AG20443 (cell line): ENCODE measurements around the gene SLC27A1.
"Not testable (repeated sequence)": the region's sequence is repeated elsewhere in the genome, so short reads cannot be mapped to it uniquely, and the experiment has no call there.

Source experiments
- DNase-seq: peaks from one replicate; pipeline ENCODE4 v3.0.0; 2012; ENCODE audit warnings: low spot score, mixed read lengths

Gene SLC27A1

DNA sequence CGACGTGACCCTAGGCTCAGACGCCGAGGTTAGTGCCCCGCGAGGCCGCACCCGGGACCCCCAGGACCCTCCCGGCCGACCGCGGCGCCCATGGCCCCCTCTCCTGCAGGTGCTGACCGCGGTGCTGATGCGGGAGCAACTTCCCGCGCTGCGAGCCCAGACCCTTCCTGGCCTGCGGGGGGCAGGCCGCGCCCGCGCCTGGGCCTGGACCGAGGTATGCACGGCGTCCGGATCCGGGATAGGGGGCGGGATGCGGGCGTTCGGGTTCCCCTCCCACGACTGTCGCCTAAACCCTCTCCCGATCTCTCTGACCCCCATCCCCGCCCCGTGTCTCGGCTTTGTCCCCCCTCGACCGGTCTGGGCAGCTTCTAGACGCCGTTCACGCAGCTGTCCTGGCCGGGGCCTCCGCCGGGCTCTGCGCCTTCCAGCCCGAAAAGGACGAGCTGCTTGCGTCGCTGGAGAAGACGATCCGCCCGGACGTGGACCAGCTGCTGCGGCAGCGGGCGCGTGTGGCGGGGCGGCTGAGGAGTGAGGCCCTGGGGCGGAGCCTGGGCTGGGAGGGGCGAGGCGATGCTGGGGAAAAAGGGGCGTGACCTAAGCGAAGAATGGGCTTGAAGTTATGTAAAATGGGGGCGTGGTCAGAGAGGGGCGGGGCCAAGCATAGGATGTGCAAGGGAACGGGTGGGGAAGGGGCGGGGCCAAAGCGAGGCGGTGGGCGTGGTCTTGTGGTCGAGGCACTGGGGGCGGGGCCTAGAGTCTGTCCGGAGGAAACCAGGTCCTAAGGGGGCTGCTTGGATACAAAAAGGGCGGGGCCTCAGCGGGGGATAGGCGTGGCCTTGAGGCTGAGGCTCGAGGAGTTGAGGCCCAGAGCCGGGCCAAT is 69.2 kb downstream of the SLC27A1 start:
- peak; percentile 97 for DNase-seq

DNA sequence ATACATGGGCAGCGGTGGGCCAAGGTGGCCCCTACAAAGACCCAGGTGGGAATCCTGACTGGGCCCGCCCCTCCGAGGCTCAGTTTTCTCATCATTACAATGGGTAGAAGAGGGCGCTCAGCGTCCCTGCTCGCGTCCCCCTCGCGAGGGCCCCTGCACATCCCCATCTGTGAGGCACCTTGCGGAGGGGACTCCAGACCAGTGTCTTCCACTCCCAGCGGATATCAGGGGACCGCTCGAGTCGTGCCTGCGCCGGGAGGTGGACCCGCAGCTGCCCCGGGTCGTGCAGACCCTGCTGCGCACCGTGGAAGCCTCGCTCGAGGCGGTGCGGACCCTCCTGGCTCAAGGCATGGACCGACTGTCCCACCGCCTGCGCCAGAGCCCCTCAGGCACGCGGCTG is 69.8 kb downstream of the SLC27A1 start:
- DNase-seq: no peak

DNA sequence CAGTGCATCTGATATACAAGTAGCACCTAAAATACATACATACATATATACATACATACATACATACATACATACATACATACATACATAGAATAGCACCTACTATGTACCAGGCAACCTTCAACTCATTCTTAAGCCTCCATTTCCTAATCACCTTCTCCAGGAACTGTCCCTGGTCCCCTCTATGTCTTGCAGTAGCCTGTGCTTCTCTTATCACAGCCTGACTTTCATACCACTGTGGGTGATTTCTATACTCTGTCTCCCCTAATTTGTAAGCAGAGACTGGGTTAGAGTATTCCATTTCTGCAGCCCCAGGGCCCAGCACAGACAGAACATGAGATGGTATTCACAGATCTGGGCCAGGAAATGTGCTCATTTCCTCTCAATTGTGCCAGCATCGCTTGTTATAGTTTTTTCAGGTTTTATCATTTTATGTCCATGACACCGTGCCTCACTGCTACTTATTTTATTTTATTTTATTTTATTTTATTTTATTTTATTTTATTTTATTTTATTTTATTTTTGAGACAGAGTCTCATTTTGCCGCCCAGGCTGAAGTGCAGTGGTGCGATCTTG is 70.9 kb downstream of the SLC27A1 start:
- no peak for DNase-seq

DNA sequence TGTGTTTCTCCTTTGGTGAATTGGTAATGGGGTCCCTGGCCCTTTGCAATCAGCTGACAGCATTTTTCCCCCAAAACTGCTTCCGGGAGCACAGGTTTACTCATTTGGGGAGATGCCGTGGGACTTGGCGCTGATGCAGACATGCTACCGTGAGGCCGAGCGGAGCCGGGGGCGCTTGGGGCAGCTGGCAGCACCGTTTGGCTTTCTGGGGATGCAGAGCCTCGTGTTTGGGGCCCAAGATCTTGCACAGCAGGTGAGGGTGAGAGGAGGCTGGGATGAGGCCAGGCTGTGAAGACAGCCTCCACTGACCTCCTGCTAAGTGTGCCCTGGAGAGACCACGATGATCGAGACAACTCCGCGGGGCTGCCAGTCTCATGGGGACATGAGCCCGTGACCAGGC is 71.7 kb downstream of the SLC27A1 start:
- DNase-seq: no peak

DNA sequence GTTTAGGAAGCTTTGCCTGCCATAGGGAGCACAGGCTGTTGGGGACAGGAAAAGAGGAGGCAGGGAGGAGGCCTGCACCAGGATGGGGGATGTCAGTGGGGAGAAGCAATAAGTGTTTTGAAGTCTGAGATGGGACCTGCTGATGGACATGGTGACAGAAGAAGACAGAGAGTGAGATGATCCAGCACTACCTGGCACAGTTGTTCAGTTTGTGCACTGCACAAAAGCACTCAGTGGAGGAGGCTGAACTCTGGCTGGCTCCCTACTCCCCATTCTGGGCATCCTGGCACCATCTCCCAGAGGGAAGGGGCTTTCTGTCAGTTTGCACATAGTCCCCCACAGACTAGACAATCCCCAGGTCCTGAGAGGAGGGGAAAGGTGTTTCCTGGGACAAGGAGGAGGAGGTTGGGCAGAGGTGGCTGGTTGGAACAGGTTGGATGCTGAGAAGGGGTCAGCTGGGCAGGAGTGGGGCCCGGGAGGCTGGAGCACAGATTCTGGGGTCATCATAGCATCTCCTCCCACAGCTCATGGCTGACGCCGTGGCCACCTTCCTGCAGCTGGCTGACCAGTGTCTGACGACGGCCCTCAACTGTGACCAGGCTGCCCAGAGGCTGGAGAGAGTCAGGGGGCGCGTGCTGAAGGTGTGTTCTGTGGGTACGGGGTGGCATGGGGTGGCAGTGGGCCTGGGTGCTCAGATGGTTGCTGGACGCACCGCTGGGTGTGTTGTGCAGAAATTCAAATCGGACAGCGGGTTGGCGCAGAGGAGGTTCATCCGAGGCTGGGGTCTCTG is 72.7 kb downstream of the SLC27A1 start:
- no peak for DNase-seq

DNA sequence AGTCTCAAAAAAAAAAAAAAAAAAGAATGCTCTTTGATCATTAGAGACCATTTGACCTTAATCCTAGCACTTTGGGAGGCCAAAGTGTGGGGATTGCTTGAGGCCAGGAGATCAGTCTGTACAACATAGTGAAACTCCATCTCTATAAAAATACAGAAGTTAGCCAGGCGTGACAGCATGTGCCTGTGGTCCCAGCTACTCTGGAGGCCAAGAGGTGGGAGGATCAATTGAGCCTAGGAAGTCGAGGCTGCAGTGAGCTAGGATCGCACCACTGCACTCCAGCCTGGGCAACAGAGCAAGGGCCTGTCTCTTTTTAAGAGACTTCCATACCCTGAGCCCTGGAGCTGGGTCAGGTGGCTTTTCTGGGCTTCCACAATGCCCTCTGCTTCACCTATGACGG is 73.7 kb downstream of the SLC27A1 start:
- DNase-seq: no peak

DNA sequence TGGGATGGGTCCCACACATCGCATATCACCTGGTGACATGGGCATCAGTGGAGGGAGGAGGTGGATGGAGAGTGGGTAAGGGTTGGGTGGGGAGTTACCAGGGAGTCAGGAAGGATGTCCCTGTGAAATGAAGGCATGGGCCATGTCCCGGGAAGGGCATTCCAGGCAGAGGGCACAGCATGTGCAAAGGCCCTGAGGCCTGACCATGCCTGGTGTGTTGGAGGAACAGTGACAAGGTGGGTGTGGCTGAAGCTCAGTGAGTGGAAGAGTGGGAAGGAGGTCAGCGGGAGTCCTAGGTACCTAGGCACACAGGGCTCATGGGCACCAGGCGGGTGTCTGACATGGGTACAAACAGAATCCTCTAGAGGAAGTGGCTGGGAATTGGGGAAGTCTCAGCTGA is 74.1 kb downstream of the SLC27A1 start:
- no peak for DNase-seq

DNA sequence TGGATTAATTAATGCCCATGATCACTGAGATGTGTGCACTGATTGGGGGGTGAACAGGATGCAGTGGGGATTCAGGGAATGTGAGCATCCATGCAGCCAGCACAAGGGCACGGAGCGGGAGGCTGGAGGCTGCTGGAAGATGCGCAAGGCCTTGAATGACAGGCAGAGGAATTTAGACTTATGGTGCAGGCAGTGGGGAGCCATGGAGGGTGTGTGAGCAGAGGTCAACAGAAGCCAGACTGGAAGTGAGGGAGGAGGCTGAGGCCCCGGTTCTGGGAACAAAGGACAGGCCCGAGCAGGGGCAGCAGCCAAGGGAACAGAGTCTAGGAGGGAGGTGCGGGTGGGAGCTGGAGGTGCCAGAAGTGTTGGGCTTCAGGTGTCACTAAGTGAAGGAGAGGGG is 77.8 kb downstream of the SLC27A1 start:
- no peak for DNase-seq

DNA sequence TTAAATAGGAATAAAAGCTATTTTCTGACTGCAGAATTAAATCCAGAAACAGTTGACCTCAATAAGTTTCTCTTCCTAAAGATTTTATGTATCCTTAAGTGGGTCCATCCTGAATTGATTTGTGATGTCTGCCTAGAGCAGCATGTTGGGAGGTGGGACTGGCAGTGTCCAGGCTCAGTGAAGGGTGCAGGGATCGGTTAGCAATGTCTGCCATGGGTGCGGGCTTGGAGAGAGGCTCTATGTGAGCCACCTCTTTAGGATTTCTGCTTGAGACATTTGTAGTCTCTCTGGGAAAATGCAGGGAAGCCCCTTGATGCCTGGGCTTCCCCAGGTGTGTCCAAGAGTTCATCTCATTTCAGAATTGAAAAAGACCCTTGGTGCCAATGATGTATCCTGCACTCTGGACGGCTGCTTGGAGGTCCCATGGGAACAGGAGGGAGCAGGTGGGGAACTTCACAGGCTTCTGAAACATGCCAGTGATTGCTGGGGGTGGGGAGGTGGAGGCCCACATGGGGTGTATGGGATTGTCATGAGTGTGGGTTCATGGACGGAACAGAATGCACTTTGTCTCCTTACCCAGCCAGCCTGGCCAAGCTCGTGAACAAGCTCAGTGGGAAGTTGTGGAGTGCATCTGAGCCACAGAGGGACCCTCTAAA is 78.9 kb downstream of the SLC27A1 start:
- no peak for DNase-seq

DNA sequence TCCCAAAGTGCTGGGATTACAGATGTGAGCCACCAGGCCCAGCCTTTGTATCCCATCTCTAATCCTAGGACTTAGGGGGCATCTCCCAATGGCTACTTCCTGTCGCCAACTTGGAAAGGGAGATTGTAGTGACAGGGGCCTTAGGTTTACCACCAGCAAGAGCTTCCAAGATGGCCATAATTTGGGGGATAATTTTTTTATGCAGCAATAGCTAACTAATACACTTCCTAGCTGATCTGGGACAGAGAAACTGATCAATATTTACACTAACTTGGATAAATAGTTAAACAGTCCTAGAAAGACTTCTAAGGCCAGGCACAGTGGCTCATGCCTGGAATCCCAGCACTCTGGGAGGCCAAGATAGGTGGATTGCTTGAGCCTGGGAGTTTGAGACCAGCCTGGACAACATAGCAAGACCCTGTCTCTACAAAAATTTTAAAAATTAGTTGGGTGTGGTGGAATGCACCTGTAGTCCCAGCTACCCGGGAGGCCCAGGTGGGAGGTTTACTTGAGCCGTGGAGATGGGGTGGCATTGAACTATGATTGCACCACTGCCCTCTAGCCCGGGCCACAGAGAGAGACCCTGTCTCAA is 79.8 kb downstream of the SLC27A1 start:
- DNase-seq: no peak

DNA sequence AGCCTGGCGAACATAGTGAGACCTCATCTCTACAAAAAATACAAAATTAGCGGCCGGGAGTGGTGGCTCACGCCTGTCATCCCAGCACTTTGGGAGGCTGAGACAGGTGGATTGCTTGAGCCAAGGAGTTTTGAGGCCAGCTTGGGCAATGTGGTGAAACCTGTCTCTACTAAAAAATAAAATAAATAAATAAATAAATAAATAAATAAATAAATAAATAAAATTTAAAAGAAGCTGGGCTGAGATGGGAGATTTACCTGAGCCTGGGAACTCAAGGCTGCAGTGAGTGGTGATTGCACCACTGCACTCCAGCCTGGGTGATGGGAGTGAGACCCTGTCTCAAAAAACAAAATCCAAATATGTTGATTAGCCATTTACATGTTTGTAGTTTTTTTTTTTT is 82.4 kb downstream of the SLC27A1 start:
- not testable (repeated sequence) for DNase-seq

DNA sequence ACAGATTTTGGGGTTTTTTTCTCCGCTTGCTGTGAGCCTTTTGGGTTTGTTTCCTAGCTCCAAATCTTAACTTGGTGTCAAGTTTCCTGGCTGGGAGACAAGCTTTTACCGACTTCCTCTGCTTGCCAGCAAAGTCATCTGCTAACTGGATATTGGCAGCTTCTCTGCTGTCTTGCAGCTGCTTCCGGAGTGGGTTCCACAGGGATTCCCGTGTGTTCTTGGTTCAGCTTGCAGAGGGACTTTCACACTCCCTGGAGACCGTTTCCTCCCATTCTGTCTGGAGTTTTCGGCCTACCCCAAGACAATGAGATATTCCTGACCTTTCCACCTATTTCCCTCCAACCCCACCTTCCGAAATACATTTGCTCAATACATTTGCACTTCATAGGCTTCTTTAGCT is 82.9 kb downstream of the SLC27A1 start:
- peak; percentile 83 for DNase-seq

DNA sequence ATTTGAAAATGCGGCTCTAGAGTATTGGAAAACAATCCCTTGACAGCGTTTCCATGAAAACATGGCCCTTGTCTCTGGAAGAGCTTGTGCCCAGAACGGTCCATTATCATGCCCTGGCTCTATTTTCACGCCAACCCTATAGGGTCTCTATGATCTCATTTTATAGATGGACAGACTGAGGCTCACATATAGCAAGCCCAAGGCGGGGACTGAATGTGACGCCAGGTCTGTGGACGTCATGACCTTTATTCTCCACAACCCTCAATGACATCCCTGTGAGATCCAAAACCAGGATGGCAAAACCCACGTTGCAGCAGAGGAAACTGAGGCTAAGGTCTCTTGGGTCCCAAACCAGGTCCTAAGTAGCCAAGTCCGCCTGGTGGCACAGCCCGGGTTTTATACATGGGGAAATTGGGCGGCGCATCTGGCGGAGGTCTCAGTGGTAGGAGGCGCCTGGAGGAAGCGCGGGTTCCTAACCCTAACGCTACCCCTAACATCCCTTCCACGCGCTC is 84.7 kb downstream of the SLC27A1 start:
- DNase-seq: no peak

DNA sequence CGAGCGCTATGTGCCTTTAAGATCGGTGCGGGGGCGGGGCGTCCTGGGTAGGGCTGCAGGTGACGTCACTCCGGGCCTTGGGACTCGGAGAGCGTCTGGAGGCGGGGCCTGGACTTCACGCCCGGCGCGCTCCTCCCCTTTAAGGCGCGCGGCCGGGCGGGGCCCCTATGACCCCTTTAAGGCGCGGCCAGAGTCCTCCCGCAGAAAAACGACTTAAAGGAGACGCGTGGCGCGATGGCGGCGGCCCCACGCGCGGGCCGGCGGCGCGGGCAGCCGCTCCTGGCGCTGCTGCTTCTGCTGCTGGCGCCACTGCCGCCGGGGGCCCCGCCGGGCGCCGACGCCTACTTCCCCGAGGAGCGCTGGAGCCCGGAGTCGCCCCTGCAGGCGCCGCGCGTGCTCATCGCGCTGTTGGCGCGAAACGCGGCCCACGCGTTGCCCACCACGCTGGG is 85.2 kb downstream of the SLC27A1 start, which contains the start of gene COLGALT1:
TSS of gene COLGALT1 (plus strand) at position 170 of the 449 bp plus-strand sequence. CDS start at position 235, 65 bp downstream.
- DNase-seq: peak; percentile 99
